OCI-LY1 (cell line): Measurements from ENCODE around the gene NPAS3.
A peak's percentile ranks its signal among the peaks of the same experiment; 100 is the strongest.

ENCODE experiments used
- H2AFZ ChIP-seq: fragments of 200-600 bp; sonication (generic), shearing (Covaris generic); 2 replicates; pipeline ENCODE4 v1.6.0; 2014; ENCODE audit warnings: antibody characterized with exemption, mild to moderate bottlenecking, low read length
- H3F3A ChIP-seq: fragments of 200-600 bp; sonication (generic), shearing (Covaris generic); 2 replicates; pipeline ENCODE4 v1.6.0; 2014; ENCODE audit warnings: mild to moderate bottlenecking, antibody characterized with exemption, low read length, moderate library complexity; ENCODE audit not compliant: insufficient read depth
- H3K27ac ChIP-seq: fragments of 200-600 bp; sonication (generic); 2 replicates; pipeline ENCODE4 v1.5.1; 2014; ENCODE audit warnings: low read length, mixed run types, mild to moderate bottlenecking, low read depth; ENCODE audit not compliant: poor library complexity, severe bottlenecking
- H3K27me3 ChIP-seq: fragments of 200-600 bp; sonication (generic); 2 replicates; pipeline ENCODE4 v1.6.0; 2014; ENCODE audit warnings: antibody characterized with exemption, mild to moderate bottlenecking, low read length, moderate library complexity; ENCODE audit not compliant: insufficient read depth
- H3K36me3 ChIP-seq: fragments of 200-600 bp; sonication (generic); 2 replicates; pipeline ENCODE4 v1.6.1; 2014; ENCODE audit warnings: mild to moderate bottlenecking, antibody characterized with exemption, low read length, moderate library complexity, mixed read lengths; ENCODE audit not compliant: insufficient read depth
- H3K4me1 ChIP-seq: fragments of 200-600 bp; sonication (generic); 2 replicates; pipeline ENCODE4 v1.5.1; 2014; ENCODE audit warnings: mild to moderate bottlenecking, low read length, moderate library complexity; ENCODE audit not compliant: insufficient read depth, severe bottlenecking
- H3K4me2 ChIP-seq: fragments of 200-600 bp; sonication (generic), shearing (Covaris generic); 2 replicates; pipeline ENCODE4 v1.6.1; 2014; ENCODE audit warnings: low read length
- H3K4me3 ChIP-seq: fragments of 200-600 bp; sonication (generic); 2 replicates; pipeline ENCODE4 v1.5.1; 2014; ENCODE audit warnings: low read length, low read depth, mild to moderate bottlenecking, mixed read lengths; ENCODE audit not compliant: poor library complexity, severe bottlenecking
- H3K79me2 ChIP-seq: fragments of 200-600 bp; shearing (Covaris generic); 2 replicates; pipeline ENCODE4 v1.6.1; 2016; ENCODE audit warnings: mixed run types, low read length, mixed read lengths; ENCODE audit not compliant: insufficient read depth
- H3K9ac ChIP-seq: fragments of 200-600 bp; sonication (generic), shearing (Covaris generic); 2 replicates; pipeline ENCODE4 v1.6.1; 2014; ENCODE audit warnings: mild to moderate bottlenecking, low read length, mixed read lengths
- H3K9me2 ChIP-seq: fragments of 200-600 bp; sonication (generic), shearing (Covaris generic); 2 replicates; pipeline ENCODE4 v1.6.1; 2014; ENCODE audit warnings: low read depth, mild to moderate bottlenecking, low read length, mixed read lengths
- H3K9me3 ChIP-seq: fragments of 200-600 bp; shearing (Covaris generic); 2 replicates; pipeline ENCODE4 v1.6.1; 2014; ENCODE audit warnings: low read length, mixed read lengths
- H4K20me1 ChIP-seq: fragments of 200-600 bp; sonication (generic), shearing (Covaris generic); 2 replicates; pipeline ENCODE4 v1.6.0; 2016; ENCODE audit warnings: mild to moderate bottlenecking, low read length; ENCODE audit not compliant: insufficient read depth
- CTCF ChIP-seq: fragments of 200-600 bp; sonication (generic), shearing (Covaris generic); IDR thresholded peaks from 2 replicates; pipeline ENCODE4 v1.5.1; 2017; ENCODE audit warnings: mild to moderate bottlenecking, antibody characterized with exemption, low read length, moderate library complexity, mixed read lengths
- EZH2 ChIP-seq: fragments of 200-600 bp; sonication (generic), shearing (Covaris generic); IDR thresholded peaks from 2 replicates; pipeline ENCODE4 v1.8.0; 2017; ENCODE audit warnings: borderline replicate concordance, mixed run types, mild to moderate bottlenecking, antibody characterized with exemption, low read length, moderate library complexity, mixed read lengths

The NPAS3 gene

GRCh38 chr14:32967421-32967820 is 28.7 kb downstream of the NPAS3 start:
- H3K4me2 ChIP-seq = no peak overlapping the region
- no peaks in the 10 kb centered on the region for H3F3A ChIP-seq
- no peaks in the 10 kb centered on the region for H3K9me3 ChIP-seq
- H3K27ac ChIP-seq = no peak overlapping the region
- no peaks in the 10 kb centered on the region for H4K20me1 ChIP-seq
- TF ChIP-seq CTCF (no peak), EZH2 (no peak)
- H3K4me1 ChIP-seq = no peaks in the 10 kb centered on the region
- no peaks in the 10 kb centered on the region for H3K79me2 ChIP-seq
- no peak overlapping the region for H3K4me3 ChIP-seq
- H3K9ac ChIP-seq = no peak overlapping the region
- H3K36me3 ChIP-seq = no peaks in the 10 kb centered on the region
- no peaks in the 10 kb centered on the region for H3K9me2 ChIP-seq
- H3K27me3 ChIP-seq = no peaks in the 10 kb centered on the region
- H2AFZ ChIP-seq = no peak overlapping the region

GRCh38 chr14:32968972-32969544 is 30.4 kb downstream of the NPAS3 start:
- H3K4me2 ChIP-seq = no peak overlapping the region
- H3K27ac ChIP-seq = no peak overlapping the region
- H3K9me2 ChIP-seq = no peaks in the 10 kb centered on the region
- no peaks in the 10 kb centered on the region for H3K36me3 ChIP-seq
- H3K9ac ChIP-seq = no peak overlapping the region
- no peaks in the 10 kb centered on the region for H3K27me3 ChIP-seq
- no peaks in the 10 kb centered on the region for H4K20me1 ChIP-seq
- H2AFZ ChIP-seq = no peak overlapping the region
- H3K9me3 ChIP-seq = no peaks in the 10 kb centered on the region
- H3K79me2 ChIP-seq = no peaks in the 10 kb centered on the region
- no peak for TF ChIP-seq EZH2
- no peak for TF ChIP-seq CTCF
- H3K4me1 ChIP-seq = no peaks in the 10 kb centered on the region
- H3K4me3 ChIP-seq = no peak overlapping the region
- H3F3A ChIP-seq = no peaks in the 10 kb centered on the region

GRCh38 chr14:32977913-32978312 is 39.2 kb downstream of the NPAS3 start:
- Histone ChIP-seq H3K9ac (peak overlapping the region; percentile 52; the same call in 1 of the 2 replicates), H2AFZ (no peak overlapping the region), H3F3A (no peaks in the 10 kb centered on the region), H3K9me2 (no peaks in the 10 kb centered on the region), H3K9me3 (no peaks in the 10 kb centered on the region), H3K79me2 (no peaks in the 10 kb centered on the region), H3K4me1 (peaks cover 22% of the 10 kb centered on the region), H4K20me1 (no peaks in the 10 kb centered on the region), H3K36me3 (no peaks in the 10 kb centered on the region), H3K27me3 (no peaks in the 10 kb centered on the region), H3K4me3 (peak overlapping the region; percentile 53), H3K4me2 (peak overlapping the region; percentile 35), H3K27ac (peak overlapping the region; percentile 92)
- no peak for TF ChIP-seq CTCF
- TF ChIP-seq EZH2 = no peak
